Activated CD8-positive, alpha-beta T cell treated with anti-CD3 and anti-CD28 coated beads for 36 hours (primary cell): ENCODE results near the gene EIF4G1. TPM values are rescaled to one million over a fixed set of nuclear protein-coding genes. Genes with fewer than 3 reads are reported as not detected.
A peak's percentile ranks its signal among the peaks of the same experiment; 100 is the strongest.

ENCODE experiments used
- ATAC-seq: fragments of 200-7000 bp; cut with Tn5 transposase; one replicate; pipeline ENCODE4 v1.10.0; 2021; ENCODE audit warnings: mild to moderate bottlenecking, moderate library complexity
- CTCF ChIA-PET: fragments of 350-600 bp; sonication (Branson Sonifier 250); formaldehyde crosslinking; loops from one replicate; lab custom pipeline; 2021; ENCODE audit warnings: antibody characterized with exemption; lab: Charles Lee
- POLR2A ChIA-PET: fragments of 350-600 bp; sonication (Branson Sonifier 250); formaldehyde crosslinking; loops from one replicate; lab custom pipeline; 2021; ENCODE audit warnings: antibody characterized with exemption; lab: Charles Lee
- DNase-seq: peaks from one replicate; pipeline ENCODE4 v3.0.0-alpha.2; 2020
- H3K27ac Mint-ChIP-seq: one replicate; pipeline ENCODE4 v1.8.0; 2021; ENCODE audit warnings: mild to moderate bottlenecking, mixed read lengths
- H3K27me3 Mint-ChIP-seq: one replicate; pipeline ENCODE4 v1.8.0; 2021; ENCODE audit warnings: mixed read lengths
- H3K36me3 Mint-ChIP-seq: one replicate; pipeline ENCODE4 v1.8.0; 2021; ENCODE audit warnings: low read depth, mixed read lengths
- H3K4me1 Mint-ChIP-seq: one replicate; pipeline ENCODE4 v1.8.0; 2021; ENCODE audit warnings: low read depth, mixed read lengths
- H3K4me3 Mint-ChIP-seq: one replicate; pipeline ENCODE4 v1.8.0; 2021; ENCODE audit warnings: mild to moderate bottlenecking, moderate library complexity, mixed read lengths
- H3K9me3 Mint-ChIP-seq: one replicate; pipeline ENCODE4 v1.8.0; 2021; ENCODE audit warnings: mixed read lengths
- intact Hi-C: fragments of 100-400 bp; cut with micrococcal nuclease; formaldehyde crosslinking; loops from one replicate; pipeline ENCODE4 v1.10.0; 2022
- total RNA-seq, 2 experiments: library from RNA; stranded (reverse); gene quantifications; one replicate each; pipeline ENCODE4 v1.2.3, GENCODE V29; 2021
- TF ChIP-seq, protein P1 (sequence below): fragments of 200-600 bp; IDR thresholded peaks from one replicate; pipeline ENCODE4 v1.8.0; 2022; ENCODE audit warnings: antibody characterized with exemption, mild to moderate bottlenecking

EIF4G1 gene
- total RNA-seq, 2 experiments from 2014 or later: 429 to 437 TPM

DNA sequence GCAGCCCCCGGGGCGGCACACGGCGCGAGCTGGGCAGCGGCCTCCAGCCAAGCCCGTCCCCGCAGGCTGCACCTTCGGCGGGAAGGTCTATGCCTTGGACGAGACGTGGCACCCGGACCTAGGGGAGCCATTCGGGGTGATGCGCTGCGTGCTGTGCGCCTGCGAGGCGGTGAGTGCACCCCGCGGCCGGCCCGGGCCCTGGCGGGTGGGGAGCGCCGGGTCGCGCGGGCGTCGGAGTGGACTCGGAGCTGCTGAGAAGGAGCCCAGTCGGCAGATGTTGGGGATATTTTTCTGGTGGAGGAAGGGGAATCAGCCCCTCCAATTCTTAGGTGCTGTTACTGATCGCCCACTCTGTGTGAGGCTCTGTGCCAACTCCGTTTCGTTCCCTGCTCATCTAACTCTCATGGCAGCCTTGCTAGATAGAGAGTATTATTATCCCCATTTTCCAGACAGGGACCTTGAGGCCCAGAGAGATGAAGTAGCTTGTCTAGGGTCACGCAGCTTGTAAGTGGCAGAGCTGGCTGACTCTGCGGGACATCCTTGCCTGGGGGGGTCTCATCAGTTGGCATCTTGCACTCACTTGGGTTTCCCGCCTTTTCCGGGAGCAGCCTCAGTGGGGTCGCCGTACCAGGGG, 66.3 kb downstream of the EIF4G1 start:
- TF ChIP-seq, protein P1, sequence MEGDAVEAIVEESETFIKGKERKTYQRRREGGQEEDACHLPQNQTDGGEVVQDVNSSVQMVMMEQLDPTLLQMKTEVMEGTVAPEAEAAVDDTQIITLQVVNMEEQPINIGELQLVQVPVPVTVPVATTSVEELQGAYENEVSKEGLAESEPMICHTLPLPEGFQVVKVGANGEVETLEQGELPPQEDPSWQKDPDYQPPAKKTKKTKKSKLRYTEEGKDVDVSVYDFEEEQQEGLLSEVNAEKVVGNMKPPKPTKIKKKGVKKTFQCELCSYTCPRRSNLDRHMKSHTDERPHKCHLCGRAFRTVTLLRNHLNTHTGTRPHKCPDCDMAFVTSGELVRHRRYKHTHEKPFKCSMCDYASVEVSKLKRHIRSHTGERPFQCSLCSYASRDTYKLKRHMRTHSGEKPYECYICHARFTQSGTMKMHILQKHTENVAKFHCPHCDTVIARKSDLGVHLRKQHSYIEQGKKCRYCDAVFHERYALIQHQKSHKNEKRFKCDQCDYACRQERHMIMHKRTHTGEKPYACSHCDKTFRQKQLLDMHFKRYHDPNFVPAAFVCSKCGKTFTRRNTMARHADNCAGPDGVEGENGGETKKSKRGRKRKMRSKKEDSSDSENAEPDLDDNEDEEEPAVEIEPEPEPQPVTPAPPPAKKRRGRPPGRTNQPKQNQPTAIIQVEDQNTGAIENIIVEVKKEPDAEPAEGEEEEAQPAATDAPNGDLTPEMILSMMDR: no peak
- DNase-seq (no peak), ATAC-seq (peak; percentile 43)
- Mint-ChIP-seq H3K4me3 (peak overlapping the region; percentile 35), H3K27me3 (peaks cover 52% of the 10 kb centered on the region), H3K36me3 (no peaks in the 10 kb centered on the region), H3K27ac (no peak overlapping the region), H3K4me1 (peaks cover 3% of the 10 kb centered on the region), H3K9me3 (no peaks in the 10 kb centered on the region)
- intact Hi-C loops: no loop called here
- ChIA-PET POLR2A (interaction anchor here (1.5 to 2.0 kb wide), 2 partner anchors 13 to 22 kb away, joined by 4 to 5 read pairs; no protein-coding TSS in a partner anchor), CTCF (interaction anchor here (1.5 to 2.3 kb wide), 2 partner anchors 9 to 133 kb away, joined by 3 to 12 read pairs; no protein-coding TSS in a partner anchor)

DNA sequence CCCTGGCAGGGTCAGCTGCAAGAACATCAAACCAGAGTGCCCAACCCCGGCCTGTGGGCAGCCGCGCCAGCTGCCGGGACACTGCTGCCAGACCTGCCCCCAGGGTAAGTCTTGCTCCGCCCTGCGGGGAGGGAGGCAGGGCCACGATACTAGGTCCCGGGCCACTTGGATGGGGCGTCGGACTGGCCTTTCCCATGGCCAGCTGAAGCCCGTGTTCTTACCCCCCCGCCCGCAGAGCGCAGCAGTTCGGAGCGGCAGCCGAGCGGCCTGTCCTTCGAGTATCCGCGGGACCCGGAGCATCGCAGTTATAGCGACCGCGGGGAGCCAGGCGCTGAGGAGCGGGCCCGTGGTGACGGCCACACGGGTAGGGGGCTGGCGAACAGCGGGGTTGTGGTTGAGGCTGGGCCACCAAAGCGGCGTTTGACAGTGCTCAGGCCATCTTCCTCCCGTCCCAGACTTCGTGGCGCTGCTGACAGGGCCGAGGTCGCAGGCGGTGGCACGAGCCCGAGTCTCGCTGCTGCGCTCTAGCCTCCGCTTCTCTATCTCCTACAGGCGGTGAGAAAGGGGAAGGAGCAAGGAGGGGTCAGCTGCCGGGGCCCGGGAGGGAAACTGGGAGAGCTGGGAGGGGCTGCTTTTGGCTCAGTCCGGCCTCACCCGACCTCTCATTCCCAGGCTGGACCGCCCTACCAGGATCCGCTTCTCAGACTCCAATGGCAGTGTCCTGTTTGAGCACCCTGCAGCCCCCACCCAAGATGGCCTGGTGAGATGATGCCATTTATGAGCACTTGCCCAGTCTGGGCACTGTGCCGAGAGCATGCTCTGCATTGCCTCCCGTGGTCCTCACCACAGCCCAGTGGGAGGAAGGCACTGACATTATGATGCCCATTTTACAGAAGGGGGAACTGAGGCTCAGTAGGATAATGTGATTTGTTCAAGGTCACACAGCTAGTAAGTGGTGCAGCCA, 67.1 kb downstream of the EIF4G1 start:
- Mint-ChIP-seq H3K4me3 (peak overlapping the region; percentile 35), H3K9me3 (no peaks in the 10 kb centered on the region), H3K27ac (no peak overlapping the region), H3K27me3 (peaks cover 52% of the 10 kb centered on the region), H3K36me3 (no peaks in the 10 kb centered on the region), H3K4me1 (peaks cover 3% of the 10 kb centered on the region)
- intact Hi-C loops: no loop called here
- no peak for DNase-seq
- CTCF ChIA-PET: interaction anchor here (1.5 to 2.3 kb wide), 2 partner anchors 10 to 133 kb away, joined by 3 to 12 read pairs; no protein-coding TSS in a partner anchor
- TF ChIP-seq, protein P1: no peak
- ATAC-seq: peak; percentile 12
- POLR2A ChIA-PET: interaction anchor here (0.6 to 2.0 kb wide), 3 partner anchors 14 to 32 kb away, joined by 3 to 5 read pairs (median 4); no protein-coding TSS in a partner anchor

DNA sequence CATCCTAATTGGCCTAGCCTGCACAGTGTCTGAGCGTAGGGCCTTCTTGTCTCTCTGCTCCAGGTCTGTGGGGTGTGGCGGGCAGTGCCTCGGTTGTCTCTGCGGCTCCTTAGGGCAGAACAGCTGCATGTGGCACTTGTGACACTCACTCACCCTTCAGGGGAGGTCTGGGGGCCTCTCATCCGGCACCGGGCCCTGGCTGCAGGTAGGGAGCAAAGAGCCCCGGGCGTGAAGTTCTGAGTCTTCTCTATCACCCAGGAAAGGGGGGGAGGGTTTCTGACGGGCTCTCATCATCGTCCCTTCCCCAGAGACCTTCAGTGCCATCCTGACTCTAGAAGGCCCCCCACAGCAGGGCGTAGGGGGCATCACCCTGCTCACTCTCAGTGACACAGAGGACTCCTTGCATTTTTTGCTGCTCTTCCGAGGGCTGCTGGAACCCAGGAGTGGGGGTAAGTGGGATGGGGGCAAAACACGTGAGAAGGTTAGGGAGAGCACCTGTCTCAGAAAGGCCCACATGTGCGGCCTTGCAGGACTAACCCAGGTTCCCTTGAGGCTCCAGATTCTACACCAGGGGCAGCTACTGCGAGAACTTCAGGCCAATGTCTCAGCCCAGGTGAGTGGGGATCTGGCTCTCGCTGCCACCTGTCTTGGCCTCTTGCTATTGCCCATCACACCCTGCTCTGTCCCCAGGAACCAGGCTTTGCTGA, 68.1 kb downstream of the EIF4G1 start:
- Mint-ChIP-seq H3K9me3 (no peaks in the 10 kb centered on the region), H3K27me3 (peaks cover 47% of the 10 kb centered on the region), H3K27ac (no peak overlapping the region), H3K4me1 (peaks cover 3% of the 10 kb centered on the region), H3K4me3 (no peak overlapping the region), H3K36me3 (no peaks in the 10 kb centered on the region)
- POLR2A ChIA-PET: interaction anchor here (0.6 kb wide), 1 partner anchor 31 kb away, joined by 3 read pairs; no protein-coding TSS in a partner anchor
- intact Hi-C loops: no loop called here
- TF ChIP-seq, protein P1: no peak
- no peak for ATAC-seq
- no peak for DNase-seq
- CTCF ChIA-PET: interaction anchor here (1.3 to 2.3 kb wide), 2 partner anchors 11 kb away, joined by 3 to 12 read pairs; no protein-coding TSS in a partner anchor

DNA sequence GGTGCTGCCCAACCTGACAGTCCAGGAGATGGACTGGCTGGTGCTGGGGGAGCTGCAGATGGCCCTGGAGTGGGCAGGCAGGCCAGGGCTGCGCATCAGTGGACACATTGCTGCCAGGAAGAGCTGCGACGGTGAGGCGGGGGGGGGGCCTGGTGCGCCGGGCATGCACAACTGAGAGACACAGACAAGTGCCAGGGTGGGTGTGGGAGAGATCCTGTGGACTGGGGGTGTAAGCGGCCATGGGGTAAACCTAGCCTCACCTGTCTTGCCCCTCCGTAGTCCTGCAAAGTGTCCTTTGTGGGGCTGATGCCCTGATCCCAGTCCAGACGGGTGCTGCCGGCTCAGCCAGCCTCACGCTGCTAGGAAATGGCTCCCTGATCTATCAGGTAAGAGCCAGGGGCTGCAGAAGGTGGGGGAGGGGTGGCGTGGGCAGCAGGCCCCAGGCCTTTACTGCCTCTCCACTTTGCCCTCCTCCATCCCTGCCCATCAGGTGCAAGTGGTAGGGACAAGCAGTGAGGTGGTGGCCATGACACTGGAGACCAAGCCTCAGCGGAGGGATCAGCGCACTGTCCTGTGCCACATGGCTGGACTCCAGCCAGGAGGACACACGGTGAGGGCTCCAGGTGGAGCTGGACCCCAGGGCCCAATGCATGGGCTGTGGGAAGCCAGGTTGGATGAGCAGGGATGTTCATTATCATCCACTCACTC, 68.8 kb downstream of the EIF4G1 start:
- Mint-ChIP-seq H3K9me3 (no peaks in the 10 kb centered on the region), H3K27ac (no peak overlapping the region), H3K36me3 (no peaks in the 10 kb centered on the region), H3K27me3 (peaks cover 42% of the 10 kb centered on the region), H3K4me3 (no peak overlapping the region), H3K4me1 (peaks cover 3% of the 10 kb centered on the region)
- CTCF ChIA-PET: interaction anchor here (1.3 kb wide), 1 partner anchor 12 kb away, joined by 3 read pairs; no protein-coding TSS in a partner anchor
- TF ChIP-seq, protein P1: no peak
- ATAC-seq (no peak), DNase-seq (no peak)
- POLR2A ChIA-PET: no interaction called here
- intact Hi-C loops: no loop called here
